ENCODE results near the gene HPN. TPM values are rescaled to one million over a fixed set of nuclear protein-coding genes. Genes with fewer than 3 reads are reported as not detected.

Gene HPN
- total RNA-seq, 4 donors from 2014 or later, result 0.26 to 2.7 (median 0.68) TPM

DNA sequence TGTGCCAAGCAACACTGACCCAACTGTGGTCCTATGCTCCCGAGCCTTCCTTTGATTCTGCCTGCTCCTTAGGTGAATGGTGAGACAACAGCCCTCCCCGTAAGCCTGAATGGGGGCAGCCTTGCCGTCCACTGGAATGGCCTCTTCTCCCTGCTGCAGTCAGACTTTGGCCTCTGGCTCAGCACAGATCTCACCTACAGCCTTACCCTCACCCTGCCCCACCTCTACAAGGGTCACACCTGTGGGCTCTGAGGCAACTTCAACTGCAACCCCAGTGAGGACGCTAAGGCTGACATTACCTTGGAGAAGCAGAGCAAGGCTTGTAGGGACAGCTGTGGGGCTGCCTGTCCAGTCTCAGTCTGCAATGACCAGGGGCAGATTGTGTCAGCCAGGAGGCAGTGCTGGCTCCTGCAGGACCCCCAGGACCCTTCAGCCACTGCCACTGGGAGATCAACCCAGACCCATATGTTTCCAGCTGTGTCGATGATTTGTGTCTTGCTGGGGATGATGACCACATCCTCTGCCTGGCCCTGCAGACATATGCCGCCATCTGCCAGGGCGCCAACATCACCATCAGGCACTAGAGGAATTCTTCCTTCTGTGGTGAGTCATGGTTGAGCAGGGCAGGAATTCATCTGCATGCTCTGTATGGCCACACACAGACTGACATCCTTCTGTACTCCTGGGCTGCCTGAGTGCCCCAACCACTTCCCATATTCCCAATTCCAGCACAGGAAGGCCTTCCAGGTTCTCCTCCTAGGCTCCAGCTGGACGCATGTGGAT lies 46.8 kb downstream of the HPN start:
- H3K27ac ChIP-seq, result no peak overlapping the region
- intact Hi-C loops (cut with DNase I; ENCODE audit: low total_unique reads), result no loop called here

DNA sequence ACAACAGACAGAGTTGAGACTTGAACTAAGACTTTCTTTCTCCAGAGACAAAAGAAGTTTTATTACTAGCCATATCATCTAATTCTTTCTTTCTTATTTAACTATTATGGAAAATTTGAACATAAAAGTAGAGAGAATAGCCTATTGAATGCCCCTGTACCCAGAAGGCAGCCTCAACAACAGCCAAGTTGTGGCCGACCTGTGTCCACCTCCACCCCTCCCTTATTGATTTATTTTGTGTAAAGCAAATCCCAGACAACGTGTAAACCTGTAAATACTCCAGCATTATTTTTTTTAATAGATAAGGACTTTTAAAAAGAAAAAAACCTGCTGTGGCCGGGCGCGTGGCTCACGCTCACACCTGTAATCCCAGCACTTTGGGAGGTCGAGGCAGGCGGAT lies 48.0 kb downstream of the HPN start:
- H3K4me1 ChIP-seq, result no peaks in the 10 kb centered on the region
- H3K36me3 ChIP-seq, result no peaks in the 10 kb centered on the region
- no peaks in the 10 kb centered on the region for H3K9me3 ChIP-seq
- no peak overlapping the region for H3K4me3 ChIP-seq
- TF ChIP-seq, protein P1, sequence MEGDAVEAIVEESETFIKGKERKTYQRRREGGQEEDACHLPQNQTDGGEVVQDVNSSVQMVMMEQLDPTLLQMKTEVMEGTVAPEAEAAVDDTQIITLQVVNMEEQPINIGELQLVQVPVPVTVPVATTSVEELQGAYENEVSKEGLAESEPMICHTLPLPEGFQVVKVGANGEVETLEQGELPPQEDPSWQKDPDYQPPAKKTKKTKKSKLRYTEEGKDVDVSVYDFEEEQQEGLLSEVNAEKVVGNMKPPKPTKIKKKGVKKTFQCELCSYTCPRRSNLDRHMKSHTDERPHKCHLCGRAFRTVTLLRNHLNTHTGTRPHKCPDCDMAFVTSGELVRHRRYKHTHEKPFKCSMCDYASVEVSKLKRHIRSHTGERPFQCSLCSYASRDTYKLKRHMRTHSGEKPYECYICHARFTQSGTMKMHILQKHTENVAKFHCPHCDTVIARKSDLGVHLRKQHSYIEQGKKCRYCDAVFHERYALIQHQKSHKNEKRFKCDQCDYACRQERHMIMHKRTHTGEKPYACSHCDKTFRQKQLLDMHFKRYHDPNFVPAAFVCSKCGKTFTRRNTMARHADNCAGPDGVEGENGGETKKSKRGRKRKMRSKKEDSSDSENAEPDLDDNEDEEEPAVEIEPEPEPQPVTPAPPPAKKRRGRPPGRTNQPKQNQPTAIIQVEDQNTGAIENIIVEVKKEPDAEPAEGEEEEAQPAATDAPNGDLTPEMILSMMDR (IDR thresholded peaks at IDR 0.05), result no peak
- TF ChIP-seq POLR2A (IDR thresholded peaks at IDR 0.05), result no peak
- H3K27me3 ChIP-seq, result peaks cover 0 to 5% of the 10 kb centered on the region in 2 donors
- intact Hi-C loops (cut with DNase I; ENCODE audit: low total_unique reads), result no loop called here
- no peak for DNase-seq
- no peak overlapping the region for H3K27ac ChIP-seq

More for the DNA sequence above, 46.8 kb downstream of the HPN start:
- H3K27me3 ChIP-seq, result peaks cover 0 to 5% of the 10 kb centered on the region in 2 donors
- no peaks in the 10 kb centered on the region for H3K4me1 ChIP-seq
- no peaks in the 10 kb centered on the region for H3K9me3 ChIP-seq
- H3K4me3 ChIP-seq, result no peak overlapping the region
- no peak for TF ChIP-seq POLR2A (IDR thresholded peaks at IDR 0.05)
- TF ChIP-seq, protein P1 (IDR thresholded peaks at IDR 0.05), result no peak
- no peaks in the 10 kb centered on the region for H3K36me3 ChIP-seq
- DNase-seq, result no peak

DNA sequence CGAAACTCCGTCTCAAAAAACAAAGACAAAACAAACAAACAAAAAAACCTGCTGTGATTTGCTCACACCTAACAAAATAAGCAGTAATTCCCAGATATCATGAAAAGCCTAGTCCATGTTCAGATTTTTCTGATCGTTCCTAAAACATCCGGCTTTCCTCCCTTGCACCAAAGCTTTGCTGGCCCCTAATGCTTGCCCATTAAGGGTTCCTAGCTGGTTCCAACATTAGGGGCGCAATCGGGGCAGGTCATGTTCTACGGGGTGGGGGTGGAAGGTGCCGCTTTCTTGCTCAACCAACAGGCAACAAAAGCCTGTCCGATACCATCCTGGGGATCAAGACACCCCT lies 48.6 kb downstream of the HPN start:
- no peaks in the 10 kb centered on the region for H3K9me3 ChIP-seq
- no peak overlapping the region for H3K27ac ChIP-seq
- intact Hi-C loops (cut with DNase I; ENCODE audit: low total_unique reads), result no loop called here
- H3K36me3 ChIP-seq, result no peaks in the 10 kb centered on the region
- H3K4me1 ChIP-seq, result no peaks in the 10 kb centered on the region
- DNase-seq, result no peak
- TF ChIP-seq, protein P1 (IDR thresholded peaks at IDR 0.05), result no peak
- no peak for TF ChIP-seq POLR2A (IDR thresholded peaks at IDR 0.05)
- no peak overlapping the region for H3K4me3 ChIP-seq
- H3K27me3 ChIP-seq, result peaks cover 0 to 5% of the 10 kb centered on the region in 2 donors

DNA sequence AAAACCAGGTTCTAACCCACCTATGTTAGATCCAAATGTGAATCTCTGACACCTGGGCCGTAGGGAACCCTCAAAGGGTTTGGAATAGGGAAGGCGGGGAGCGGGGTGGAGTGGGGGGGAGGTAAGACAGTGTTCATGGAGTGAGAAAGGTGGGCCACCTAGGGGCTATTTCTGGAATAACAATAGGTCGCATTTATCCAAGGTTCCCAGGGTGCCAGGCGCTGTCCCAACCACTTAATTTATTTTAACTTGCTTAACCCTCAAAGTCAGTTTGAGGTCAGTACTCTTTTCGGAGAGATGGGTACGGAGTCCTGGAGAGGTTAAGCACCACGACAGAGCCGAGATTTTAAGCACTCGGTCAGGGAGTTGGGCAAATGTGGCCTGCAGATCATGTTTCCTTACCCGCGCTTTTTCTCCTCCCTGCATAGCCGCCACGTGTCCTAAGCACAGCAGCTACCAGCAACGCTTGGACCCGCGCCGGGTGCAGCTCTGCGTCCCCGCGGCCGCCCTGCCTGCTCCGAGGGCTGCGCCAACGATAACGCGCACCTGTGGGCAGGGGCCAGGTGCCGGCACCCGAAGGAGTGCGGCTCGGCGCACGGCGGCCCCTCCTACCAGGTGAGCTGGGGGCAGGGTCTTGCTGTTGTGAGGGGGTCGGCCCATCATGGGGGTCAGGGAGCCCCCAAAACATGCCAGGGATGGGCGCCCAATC lies 49.1 kb downstream of the HPN start:
- TF ChIP-seq, protein P1 (IDR thresholded peaks at IDR 0.05), result peak; percentile 43 to 59 (median 53)
- no peak for TF ChIP-seq POLR2A (IDR thresholded peaks at IDR 0.05)
- Histone ChIP-seq H3K4me3 (no peak overlapping the region), H3K36me3 (no peaks in the 10 kb centered on the region), H3K4me1 (no peaks in the 10 kb centered on the region), H3K9me3 (no peaks in the 10 kb centered on the region), H3K27me3 (peaks cover 0 to 5% of the 10 kb centered on the region in 2 donors), H3K27ac (no peak overlapping the region)
- DNase-seq, result peak; percentile 29 to 53
- intact Hi-C loops (cut with DNase I; ENCODE audit: low total_unique reads), result no loop called here

DNA sequence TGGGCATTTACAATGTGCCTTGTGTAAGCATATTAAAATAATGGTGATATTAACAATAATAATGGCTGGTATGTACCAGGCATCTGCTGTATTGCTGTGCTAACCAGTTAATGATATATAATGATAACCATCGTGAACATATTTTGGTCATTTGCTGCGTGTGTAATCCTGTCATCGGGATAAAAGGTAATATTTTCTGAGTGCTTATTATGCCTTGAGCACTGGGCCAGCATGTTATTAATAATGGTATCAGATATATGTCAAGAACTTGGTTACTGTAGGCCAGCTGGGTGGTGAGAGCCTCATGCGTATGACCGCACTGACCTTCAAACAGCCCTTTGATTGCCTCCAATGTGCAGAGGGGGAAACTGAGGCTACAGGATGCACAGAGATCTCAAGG lies 51.9 kb downstream of the HPN start:
- H3K4me3 ChIP-seq, result no peak overlapping the region
- peaks cover 0 to 5% of the 10 kb centered on the region in 2 donors for H3K27me3 ChIP-seq
- H3K9me3 ChIP-seq, result no peaks in the 10 kb centered on the region
- H3K4me1 ChIP-seq, result no peaks in the 10 kb centered on the region
- intact Hi-C loops (cut with DNase I; ENCODE audit: low total_unique reads), result no loop called here
- no peak for DNase-seq
- no peaks in the 10 kb centered on the region for H3K36me3 ChIP-seq
- no peak overlapping the region for H3K27ac ChIP-seq
- TF ChIP-seq, protein P1 (IDR thresholded peaks at IDR 0.05), result no peak
- TF ChIP-seq POLR2A (IDR thresholded peaks at IDR 0.05), result no peak

Data from uterus (tissue), 4 donors.